Muscle layer of colon (tissue), 2 donors: Measurements from ENCODE around the gene MRPL20.
A peak's percentile ranks its signal among the peaks of the same experiment; 100 is the strongest.
"Not testable (repeated sequence)": the region's sequence is repeated elsewhere in the genome, so short reads cannot be mapped to it uniquely, and the experiment has no call there.

Experiments used
- H3K27ac ChIP-seq: one replicate; pipeline ENCODE4 v1.7.0; 2013; ENCODE audit warnings: low read depth, mild to moderate bottlenecking, low read length, moderate library complexity
- H3K27me3 ChIP-seq, 2 donors: one replicate each; pipeline ENCODE4 v1.7.0; 2013; ENCODE audit warnings: low read length in 2 of 2, mild to moderate bottlenecking in 2 of 2; ENCODE audit not compliant: insufficient read depth in 2 of 2, control insufficient read depth in 1 of 2
- H3K36me3 ChIP-seq: one replicate; pipeline ENCODE4 v1.7.0; 2013; ENCODE audit warnings: mild to moderate bottlenecking, low read length; ENCODE audit not compliant: insufficient read depth
- H3K4me1 ChIP-seq: one replicate; pipeline ENCODE4 v1.7.0; 2013; ENCODE audit warnings: mild to moderate bottlenecking, low read length; ENCODE audit not compliant: insufficient read depth
- H3K4me3 ChIP-seq, 2 donors: one replicate each; pipeline ENCODE4 v1.7.0; 2013; ENCODE audit warnings: low read length in 2 of 2, low read depth in 1 of 2, mild to moderate bottlenecking in 1 of 2, moderate library complexity in 1 of 2
- H3K9ac ChIP-seq: one replicate; pipeline ENCODE4 v1.7.0; 2013; ENCODE audit warnings: low read length
- H3K9me3 ChIP-seq: one replicate; pipeline ENCODE4 v1.7.0; 2013; ENCODE audit warnings: mild to moderate bottlenecking, low read length
- donor health status: abdominal sarcoma.
- donor health status: Adenocarcinoma of cecum.

The MRPL20 gene

DNA sequence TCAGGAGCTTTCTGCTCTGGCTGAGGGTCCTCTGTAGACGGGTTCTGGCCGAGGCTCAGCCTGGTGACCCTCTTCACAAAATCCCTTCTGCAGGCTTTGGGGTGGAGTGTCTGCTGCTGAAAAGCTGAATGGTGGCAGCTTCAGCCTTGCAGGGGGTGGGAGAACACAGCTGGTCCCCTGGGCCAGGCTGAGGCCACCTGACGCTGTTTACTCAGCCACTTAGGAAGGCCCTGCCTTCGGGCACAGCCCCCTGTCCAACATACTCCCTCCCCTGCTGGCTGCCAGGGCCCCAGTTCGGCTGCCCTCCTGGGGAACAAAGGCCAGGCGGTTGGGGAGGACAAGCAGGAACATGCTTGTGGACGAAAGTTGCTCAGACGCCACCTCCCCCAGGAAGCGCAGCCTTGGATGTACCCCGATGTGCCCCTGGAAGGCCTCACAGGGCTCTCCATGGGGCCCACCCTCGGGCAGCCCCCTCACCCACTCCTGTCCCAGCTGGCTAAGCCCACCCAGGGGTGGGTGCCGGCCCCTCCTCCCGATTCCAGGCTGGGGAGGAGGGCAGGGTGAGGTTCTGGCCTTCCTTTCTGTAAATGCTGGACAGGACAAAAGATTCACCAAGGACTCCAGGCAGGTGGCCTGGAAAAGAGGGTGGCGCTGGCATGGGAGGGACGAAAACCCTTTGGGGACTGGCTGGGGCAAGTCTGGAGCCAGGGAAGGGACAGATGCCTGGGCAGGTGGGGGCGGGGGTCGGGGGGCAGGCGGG is 14.2 kb upstream of the MRPL20 start, which contains the start of gene ANKRD65:
ANKRD65 (minus strand) TSS at position 130 of the 760 bp plus-strand sequence. CDS start 271 bp downstream, outside the sequence.
- Histone ChIP-seq H3K27ac (no peak within 1 kb of the TSS), H3K27me3 (peaks cover 0 to 4% of the 10 kb centered on the region in 2 donors), H3K9me3 (no peaks in the 10 kb centered on the region), H3K4me3 (peak within 1 kb of the TSS; percentile 35 to 42), H3K36me3 (no peaks in the 10 kb centered on the region), H3K4me1 (peaks cover 8% of the 10 kb centered on the region), H3K9ac (peak within 1 kb of the TSS; percentile 27)

DNA sequence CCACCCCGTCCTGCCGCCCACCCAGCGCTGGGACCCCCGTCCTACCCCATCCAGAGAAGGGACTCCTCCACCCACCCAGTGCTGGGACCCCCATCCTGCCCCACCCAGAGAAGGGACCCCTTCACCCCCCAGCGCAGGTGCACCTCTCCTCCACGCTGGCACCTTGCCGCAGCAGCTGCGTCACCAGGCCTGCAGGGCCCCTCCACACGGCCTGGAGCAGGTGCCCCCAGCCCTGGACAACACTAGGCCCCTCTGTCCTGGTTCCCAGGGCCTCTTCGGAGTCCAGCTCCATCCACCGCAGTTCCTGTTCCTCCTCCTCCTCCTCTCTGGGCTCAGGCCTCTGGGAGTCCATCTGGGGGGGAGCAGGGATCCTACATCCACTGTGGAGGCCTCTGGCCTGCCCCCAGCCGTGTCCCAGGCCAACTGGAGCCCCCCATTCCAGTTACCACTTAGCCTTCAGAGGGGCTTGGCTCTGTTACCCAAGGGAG is 13.6 kb upstream of the MRPL20 start:
- Histone ChIP-seq H3K36me3 (no peaks in the 10 kb centered on the region), H3K27me3 (peaks cover 0 to 4% of the 10 kb centered on the region in 2 donors), H3K27ac (no peak overlapping the region), H3K9ac (peak overlapping the region; percentile 27), H3K4me3 (peak overlapping the region; percentile 35 to 42), H3K4me1 (peaks cover 8% of the 10 kb centered on the region), H3K9me3 (no peaks in the 10 kb centered on the region)

DNA sequence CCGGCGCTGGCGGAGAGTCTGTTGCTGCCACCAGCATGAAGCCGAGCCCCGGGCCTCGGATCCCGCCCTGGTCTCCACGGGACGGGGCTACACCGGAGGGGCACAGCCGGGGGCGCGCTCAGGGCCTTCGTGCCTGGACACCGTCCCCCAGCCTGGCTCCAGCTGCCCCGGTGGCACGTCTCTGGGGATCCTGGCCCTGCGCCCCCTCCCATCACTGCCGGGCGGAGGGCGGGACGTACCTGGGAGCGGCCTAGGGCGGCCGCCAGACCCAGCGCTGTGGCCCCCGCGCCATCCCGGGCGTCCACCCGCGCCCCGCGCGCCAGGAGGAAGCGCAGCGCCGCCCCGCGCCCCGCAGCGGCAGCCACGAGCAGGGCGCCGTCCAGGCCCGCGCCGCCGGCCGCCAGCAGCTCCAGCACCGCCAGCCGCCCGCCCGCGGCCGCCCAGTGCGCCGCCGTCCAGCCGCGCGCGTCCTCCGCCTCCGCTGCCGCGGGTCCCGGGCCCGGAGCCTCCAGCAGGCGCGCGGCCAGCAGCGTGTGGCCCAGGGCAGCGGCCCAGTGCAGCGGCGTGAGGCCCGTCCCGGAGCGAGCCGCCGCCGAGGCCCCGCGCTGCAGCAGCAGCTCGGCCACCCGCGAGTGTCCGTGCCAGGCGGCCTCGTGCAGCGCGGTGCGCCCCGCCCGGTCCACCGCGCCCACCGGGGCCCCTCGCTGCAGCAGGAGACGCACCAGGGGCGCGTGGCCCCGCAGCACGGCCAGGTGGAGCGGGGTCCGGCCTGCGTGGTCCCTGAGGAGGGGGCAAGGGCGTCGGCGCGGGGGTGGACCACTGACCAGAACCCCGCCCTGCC is 12.9 kb upstream of the MRPL20 start:
- H3K9ac ChIP-seq = no peak overlapping the region
- H3K4me1 ChIP-seq = peaks cover 8% of the 10 kb centered on the region
- H3K9me3 ChIP-seq = no peaks in the 10 kb centered on the region
- peak overlapping the region; percentile 43 to 54 for H3K4me3 ChIP-seq
- H3K27ac ChIP-seq = peak overlapping the region; percentile 56
- H3K36me3 ChIP-seq = no peaks in the 10 kb centered on the region
- peaks cover 0 to 4% of the 10 kb centered on the region in 2 donors for H3K27me3 ChIP-seq

DNA sequence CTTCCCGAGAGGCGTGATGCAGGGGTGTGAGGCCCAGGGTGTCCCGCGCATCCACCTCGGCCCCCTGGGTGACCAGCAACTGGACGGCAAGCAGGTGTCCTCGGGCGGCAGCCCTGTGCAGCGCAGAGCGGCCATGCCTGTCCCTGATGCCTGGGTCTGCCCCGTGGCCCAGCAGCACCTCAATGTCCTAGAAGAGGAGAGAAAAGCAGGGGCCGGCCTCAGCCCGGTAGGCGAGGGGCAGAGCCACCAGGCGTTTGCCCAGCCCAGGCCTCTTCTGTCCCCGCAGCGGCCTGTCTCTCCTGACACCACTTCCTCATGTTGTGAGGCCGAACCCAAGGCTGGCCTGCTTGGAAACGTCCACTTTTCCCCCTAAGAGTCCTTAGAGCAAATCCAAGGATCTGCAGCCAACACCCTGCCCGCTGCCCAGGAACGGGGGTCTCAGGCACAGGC is 12.3 kb upstream of the MRPL20 start:
- H3K9me3 ChIP-seq = no peaks in the 10 kb centered on the region
- H3K9ac ChIP-seq = no peak overlapping the region
- H3K36me3 ChIP-seq = no peaks in the 10 kb centered on the region
- peaks cover 0 to 4% of the 10 kb centered on the region in 2 donors for H3K27me3 ChIP-seq
- H3K4me3 ChIP-seq = peak overlapping the region; percentile 43 to 54
- peaks cover 8% of the 10 kb centered on the region for H3K4me1 ChIP-seq
- H3K27ac ChIP-seq = peak overlapping the region; percentile 56

DNA sequence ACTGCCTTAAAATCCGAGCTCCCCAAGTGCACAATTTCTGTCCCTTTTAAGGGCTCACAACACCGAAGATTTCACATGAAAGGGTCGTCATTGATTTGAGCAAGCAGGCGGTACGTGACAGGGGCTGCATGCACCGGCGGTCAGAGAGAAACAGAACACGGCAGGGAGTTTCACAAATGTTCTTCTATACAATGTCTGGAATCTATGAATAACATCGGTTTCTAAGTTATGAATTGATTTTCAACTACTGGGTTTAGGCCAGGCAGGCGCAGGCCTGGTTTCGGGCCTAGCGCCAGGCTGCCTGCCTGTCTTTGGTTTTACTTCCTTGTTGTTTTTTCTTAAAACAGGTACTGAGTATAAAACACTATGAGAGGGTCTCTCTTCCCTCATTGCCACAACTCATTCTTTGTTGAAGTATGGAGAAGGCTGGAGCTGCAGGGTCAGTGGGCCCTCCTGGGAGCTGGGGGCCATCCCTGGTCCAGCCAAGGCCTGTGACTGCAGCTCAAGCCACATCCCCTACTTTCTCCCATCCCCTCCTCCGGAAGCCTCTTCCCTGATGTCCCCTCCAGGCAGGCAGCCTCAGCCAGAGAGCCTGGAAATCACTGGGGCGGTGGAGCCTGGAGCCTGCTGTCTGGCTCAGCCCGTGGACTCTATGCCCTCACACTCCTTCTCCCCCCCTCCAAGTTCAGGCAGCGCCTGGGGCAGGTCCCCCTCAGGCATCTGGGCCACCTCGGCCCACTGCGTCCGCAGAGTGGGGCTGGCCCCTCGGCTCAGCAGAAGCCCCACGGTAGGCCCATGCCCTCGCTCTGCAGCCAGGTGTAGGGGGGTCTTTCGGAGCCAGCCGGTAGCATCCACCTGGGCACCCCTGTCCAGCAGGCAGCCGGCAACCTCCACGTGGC is 11.6 kb upstream of the MRPL20 start:
- H3K9ac ChIP-seq = no peak overlapping the region
- H3K4me1 ChIP-seq = peaks cover 8% of the 10 kb centered on the region
- H3K27ac ChIP-seq = peak overlapping the region; percentile 56
- H3K36me3 ChIP-seq = no peaks in the 10 kb centered on the region
- H3K9me3 ChIP-seq = no peaks in the 10 kb centered on the region
- no peak overlapping the region for H3K4me3 ChIP-seq
- peaks cover 0 to 4% of the 10 kb centered on the region in 2 donors for H3K27me3 ChIP-seq

DNA sequence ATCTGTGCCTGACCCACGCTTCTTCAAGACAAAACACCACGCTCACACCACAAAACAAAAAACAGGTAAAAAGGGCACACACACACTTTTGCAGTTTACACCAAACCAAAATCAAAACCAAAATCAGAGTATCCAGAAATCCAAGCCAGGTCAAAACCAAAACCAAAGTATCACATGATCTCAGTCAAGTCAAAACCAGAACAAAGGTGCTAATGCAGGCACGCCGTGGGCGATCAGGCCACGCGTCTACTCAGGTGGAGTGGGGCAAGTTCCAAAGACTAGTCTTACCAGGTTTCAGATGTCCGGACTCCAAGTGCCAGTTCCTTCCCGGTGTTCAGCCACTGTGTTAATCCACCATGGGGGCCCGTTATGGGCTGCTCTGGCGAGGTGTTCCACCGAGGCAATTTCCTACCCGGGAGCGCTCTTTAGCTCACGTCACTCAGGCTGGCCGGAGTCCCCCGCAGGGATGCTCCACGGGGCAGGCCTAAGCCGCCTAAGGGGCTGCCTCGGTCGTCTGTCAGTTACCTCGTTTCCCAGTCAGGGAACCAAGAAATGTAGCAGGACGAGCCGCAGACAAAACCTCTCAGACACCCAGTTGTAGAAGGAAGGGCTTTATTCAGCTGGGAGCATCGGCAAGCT is 10.9 kb upstream of the MRPL20 start:
- H3K27ac ChIP-seq, H3K9ac ChIP-seq, H3K4me3 ChIP-seq: not testable (repeated sequence)

DNA sequence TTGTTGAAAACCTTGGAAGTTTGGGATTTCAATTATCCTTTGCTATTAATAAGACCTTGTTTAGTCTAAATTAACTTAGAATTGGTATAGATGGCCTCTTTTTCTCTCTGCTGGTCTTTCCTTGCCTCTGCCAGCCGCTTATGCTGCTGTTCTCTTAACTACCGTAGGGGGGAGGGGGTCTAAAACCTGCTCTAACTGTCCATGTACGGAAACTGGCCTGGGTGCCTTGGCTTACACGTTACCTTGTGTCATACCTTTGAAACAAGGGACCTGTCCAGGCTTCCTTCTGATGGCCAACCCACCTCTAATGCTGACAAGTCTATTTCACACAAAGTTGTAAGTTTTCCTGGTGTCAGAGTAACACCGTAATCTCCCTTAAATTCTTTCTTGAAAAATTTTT is 10.3 kb upstream of the MRPL20 start:
- not testable (repeated sequence) for H3K4me3 ChIP-seq, H3K36me3 ChIP-seq, H3K9ac ChIP-seq, H3K27me3 ChIP-seq, H3K4me1 ChIP-seq, H3K9me3 ChIP-seq, H3K27ac ChIP-seq

More for the DNA sequence above, 10.9 kb upstream of the MRPL20 start:
- H3K36me3 ChIP-seq, H3K4me1 ChIP-seq, H3K27me3 ChIP-seq, H3K9me3 ChIP-seq: not testable (repeated sequence)

DNA sequence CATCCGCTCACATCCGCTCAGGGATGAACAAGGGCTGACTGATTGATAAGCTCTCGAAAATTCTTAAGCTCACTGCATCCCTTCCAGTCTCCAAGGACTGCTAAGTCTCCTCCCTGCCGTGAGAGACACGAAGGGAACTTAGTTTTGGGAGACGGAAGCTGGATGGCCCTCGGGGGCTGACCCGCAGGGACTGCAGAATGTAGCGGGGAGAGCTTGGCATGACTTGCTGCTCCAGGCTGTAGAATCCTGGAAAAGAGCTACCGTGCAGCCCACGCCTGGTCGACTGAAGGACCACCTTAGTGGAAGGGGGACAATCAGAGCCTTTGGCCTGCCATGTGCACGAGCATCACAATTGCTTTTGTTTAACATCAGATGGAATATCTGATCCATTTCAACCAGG is 8.7 kb upstream of the MRPL20 start:
- Histone ChIP-seq H3K4me1 (peaks cover 2% of the 10 kb centered on the region), H3K36me3 (no peaks in the 10 kb centered on the region), H3K9me3 (no peaks in the 10 kb centered on the region), H3K4me3 (no peak overlapping the region), H3K27ac (no peak overlapping the region), H3K9ac (no peak overlapping the region), H3K27me3 (peaks cover 0 to 2% of the 10 kb centered on the region in 2 donors)

DNA sequence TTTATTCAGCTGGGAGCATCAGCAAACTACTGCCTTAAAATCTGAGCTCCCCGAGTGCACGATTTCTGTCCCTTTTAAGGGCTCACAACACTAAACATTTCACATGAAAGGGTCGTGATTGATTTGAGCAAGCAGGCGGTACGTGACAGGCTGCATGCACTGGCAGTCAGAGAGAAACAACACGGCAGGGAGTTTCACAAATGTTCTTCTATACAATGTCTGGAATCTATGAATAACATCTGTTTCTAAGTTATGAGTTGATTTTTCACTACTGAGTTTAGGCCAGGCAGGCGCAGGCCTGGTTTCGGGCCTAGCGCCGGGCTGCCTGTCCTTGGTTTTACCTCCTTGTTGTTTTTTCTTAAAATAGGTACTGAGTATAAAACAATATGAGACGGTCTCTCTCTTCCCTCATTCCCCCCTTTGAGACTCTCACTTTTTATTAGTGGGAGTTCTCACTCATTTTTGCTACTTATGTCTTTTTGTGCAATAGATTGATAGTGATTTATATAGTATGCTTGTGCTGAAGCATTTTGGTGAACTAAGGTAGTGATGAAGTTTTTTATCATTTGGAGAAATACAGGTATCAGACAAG is 5.3 kb upstream of the MRPL20 start:
- not testable (repeated sequence) for H3K36me3 ChIP-seq, H3K27me3 ChIP-seq, H3K27ac ChIP-seq, H3K4me1 ChIP-seq, H3K4me3 ChIP-seq, H3K9ac ChIP-seq, H3K9me3 ChIP-seq

DNA sequence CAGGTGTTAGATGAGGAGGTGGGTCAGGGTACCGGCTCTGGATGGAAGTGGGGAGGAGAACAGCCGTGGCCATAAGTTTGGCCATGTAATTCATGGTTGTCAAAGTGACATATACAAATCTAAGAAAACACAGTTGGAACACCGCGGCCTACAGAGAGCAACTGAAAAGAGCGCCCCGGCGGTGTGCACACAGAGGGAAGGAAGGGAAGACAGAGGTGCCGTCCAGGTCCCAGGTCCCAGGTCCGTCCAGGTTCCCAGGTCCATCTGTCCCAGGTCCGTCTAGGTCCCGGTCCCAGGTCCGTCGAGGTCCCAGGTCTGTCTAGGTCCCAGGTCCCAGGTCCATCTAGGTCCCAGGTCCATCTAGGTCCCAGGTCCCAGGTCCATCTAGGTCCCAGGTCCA is 4.5 kb upstream of the MRPL20 start:
- H3K4me3 ChIP-seq = no peak overlapping the region
- no peaks in the 10 kb centered on the region for H3K9me3 ChIP-seq
- no peaks in the 10 kb centered on the region for H3K36me3 ChIP-seq
- H3K9ac ChIP-seq = no peak overlapping the region
- H3K27ac ChIP-seq = no peak overlapping the region
- H3K27me3 ChIP-seq = no peaks in the 10 kb centered on the region
- H3K4me1 ChIP-seq = peaks cover 9% of the 10 kb centered on the region
